Measurements from ENCODE around the gene SMIM45.

SMIM45 gene

GRCh38 chr22:41987276-41987675 is 35.3 kb downstream of the SMIM45 start:
- Histone ChIP-seq H3K27ac (ENCODE audit: low read length) (no peak overlapping the region), H4K20me1 (ENCODE audit: insufficient read depth, low read length) (no peaks in the 10 kb centered on the region), H3K27me3 (ENCODE audit: insufficient read depth, low read length, poor library complexity) (peaks cover 4% of the 10 kb centered on the region), H3K9me3 (ENCODE audit: insufficient read depth, low read length, severe bottlenecking) (no peaks in the 10 kb centered on the region), H3K4me2 (ENCODE audit: insufficient read depth, low read length) (no peak overlapping the region), H3K36me3 (ENCODE audit: insufficient read depth, low read length) (no peaks in the 10 kb centered on the region), H3K9ac (ENCODE audit: low read depth, low read length) (no peak overlapping the region), H2AFZ (ENCODE audit: low read depth, low read length) (no peak overlapping the region), H3K79me2 (ENCODE audit: insufficient read depth, low read length) (no peaks in the 10 kb centered on the region), H3K4me3 (ENCODE audit: low read depth in 1 of 2, low read length in 2 of 2) (no peak overlapping the region), H3K4me1 (ENCODE audit: insufficient read depth, low read length) (no peaks in the 10 kb centered on the region)
- no peak for DNase-seq
- TF ChIP-seq CTCF (IDR thresholded peaks at IDR 0.05; ENCODE audit: borderline replicate concordance, extremely low read depth, low read length, poor library complexity, severe bottlenecking) (no peak), EZH2 (IDR thresholded peaks at IDR 0.05; ENCODE audit: borderline replicate concordance, low read depth, low read length, severe bottlenecking) (no peak)
- ATAC-seq (ENCODE audit: insufficient read depth, low read depth): no peak

GRCh38 chr22:41989246-41989645 is 37.3 kb downstream of the SMIM45 start:
- Histone ChIP-seq H2AFZ (ENCODE audit: low read depth, low read length) (no peak overlapping the region), H3K36me3 (ENCODE audit: insufficient read depth, low read length) (no peaks in the 10 kb centered on the region), H3K4me3 (ENCODE audit: low read depth in 1 of 2, low read length in 2 of 2) (no peak overlapping the region), H3K9me3 (ENCODE audit: insufficient read depth, low read length, severe bottlenecking) (no peaks in the 10 kb centered on the region), H3K9ac (ENCODE audit: low read depth, low read length) (no peak overlapping the region), H4K20me1 (ENCODE audit: insufficient read depth, low read length) (no peaks in the 10 kb centered on the region), H3K27me3 (ENCODE audit: insufficient read depth, low read length, poor library complexity) (peaks cover 2% of the 10 kb centered on the region), H3K79me2 (ENCODE audit: insufficient read depth, low read length) (no peaks in the 10 kb centered on the region), H3K27ac (ENCODE audit: low read length) (no peak overlapping the region), H3K4me2 (ENCODE audit: insufficient read depth, low read length) (no peak overlapping the region), H3K4me1 (ENCODE audit: insufficient read depth, low read length) (no peaks in the 10 kb centered on the region)
- TF ChIP-seq CTCF (IDR thresholded peaks at IDR 0.05; ENCODE audit: borderline replicate concordance, extremely low read depth, low read length, poor library complexity, severe bottlenecking) (no peak), EZH2 (IDR thresholded peaks at IDR 0.05; ENCODE audit: borderline replicate concordance, low read depth, low read length, severe bottlenecking) (no peak)
- no peak for DNase-seq
- ATAC-seq (ENCODE audit: insufficient read depth, low read depth): no peak

- no peaks in the 10 kb centered on the region for H3K9me3 ChIP-seq (ENCODE audit: insufficient read depth, low read length, severe bottlenecking)
- no peak for ATAC-seq (ENCODE audit: insufficient read depth, low read depth)
Observed at GRCh38 chr22:41991111-41991510, 39.2 kb downstream of the SMIM45 start.

More at GRCh38 chr22:41991111-41991510, 39.2 kb downstream of the SMIM45 start:
- Histone ChIP-seq H4K20me1 (ENCODE audit: insufficient read depth, low read length) (no peaks in the 10 kb centered on the region), H3K4me3 (ENCODE audit: low read depth in 1 of 2, low read length in 2 of 2) (no peak overlapping the region), H2AFZ (ENCODE audit: low read depth, low read length) (no peak overlapping the region), H3K27me3 (ENCODE audit: insufficient read depth, low read length, poor library complexity) (peaks cover 17% of the 10 kb centered on the region), H3K4me1 (ENCODE audit: insufficient read depth, low read length) (no peaks in the 10 kb centered on the region), H3K4me2 (ENCODE audit: insufficient read depth, low read length) (no peak overlapping the region), H3K79me2 (ENCODE audit: insufficient read depth, low read length) (no peaks in the 10 kb centered on the region), H3K27ac (ENCODE audit: low read length) (no peak overlapping the region), H3K9ac (ENCODE audit: low read depth, low read length) (no peak overlapping the region), H3K36me3 (ENCODE audit: insufficient read depth, low read length) (no peaks in the 10 kb centered on the region)
- no peak for TF ChIP-seq CTCF (IDR thresholded peaks at IDR 0.05; ENCODE audit: borderline replicate concordance, extremely low read depth, low read length, poor library complexity, severe bottlenecking)
- TF ChIP-seq EZH2 (IDR thresholded peaks at IDR 0.05; ENCODE audit: borderline replicate concordance, low read depth, low read length, severe bottlenecking): no peak
- DNase-seq: no peak

Measured in DND-41 (cell line).